CD4-positive, alpha-beta T cell treated with Interleukin-1 beta for 1 hour (primary cell): Measurements from ENCODE around the gene FBXL17.

Experiments
- DNase-seq, 2 donors: peaks; one replicate each; pipeline ENCODE4 v3.0.0-alpha.2; 2020 to 2022

The FBXL17 gene

GRCh38 chr5:107887166-107887943 is 494.5 kb downstream of the FBXL17 start:
- no peak for DNase-seq

DNA sequence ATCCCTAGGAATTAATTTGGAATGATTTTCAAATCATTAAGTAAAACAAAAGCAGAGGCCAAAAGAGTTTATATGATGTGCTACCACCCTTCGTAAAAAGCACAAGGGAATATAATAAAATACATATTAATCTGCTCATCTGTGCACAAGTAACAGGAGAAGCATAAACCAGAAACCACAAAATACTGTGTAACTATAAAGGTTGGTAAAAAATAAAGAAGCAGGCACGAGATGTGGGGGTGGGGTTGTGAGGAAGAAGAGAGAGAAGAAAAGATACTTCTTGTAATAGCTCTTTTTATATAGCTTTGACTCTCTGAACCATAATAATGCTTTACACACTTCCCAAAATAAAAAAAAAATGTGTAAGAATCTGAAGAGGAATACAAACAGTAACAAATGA is 496.3 kb downstream of the FBXL17 start:
- no peak for DNase-seq

DNA sequence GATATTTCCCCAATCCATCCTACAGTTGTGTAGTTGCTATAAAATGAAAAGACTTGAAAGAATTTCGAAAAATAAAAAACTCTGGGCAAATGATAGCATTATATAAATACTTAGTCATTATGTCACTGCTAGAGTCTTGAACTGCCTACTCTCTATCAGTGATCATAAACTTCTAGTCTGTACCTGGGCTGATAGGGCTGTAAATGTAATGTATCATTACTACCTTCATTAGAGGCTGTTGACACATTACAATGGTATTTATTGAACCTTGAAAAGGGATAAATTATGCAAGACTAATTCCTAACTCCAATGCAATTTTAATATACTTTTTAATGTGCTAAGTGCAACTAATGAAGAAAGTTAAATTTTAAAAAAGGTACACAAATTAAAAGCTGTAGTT is 497.0 kb downstream of the FBXL17 start:
- no peak for DNase-seq

DNA sequence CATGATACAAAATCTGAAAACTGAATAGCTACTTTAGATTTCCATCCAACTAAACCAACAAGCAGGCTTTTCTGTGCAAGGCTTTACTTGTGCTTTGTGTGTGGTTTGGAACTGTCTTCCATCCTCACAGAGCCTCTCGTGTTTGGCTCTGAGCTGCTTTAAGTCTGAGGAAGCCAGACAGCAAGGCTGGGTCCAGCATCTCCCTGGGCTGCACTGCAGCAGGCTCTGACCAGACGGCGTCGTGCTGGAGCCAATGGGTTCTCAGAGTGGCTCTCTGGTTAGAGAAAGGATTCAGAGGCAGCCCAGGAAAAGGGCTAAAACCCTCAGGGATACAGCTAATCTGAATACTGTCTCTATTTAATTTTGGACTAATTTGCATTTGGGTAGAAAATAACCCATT is 503.2 kb downstream of the FBXL17 start:
- no peak for DNase-seq

DNA sequence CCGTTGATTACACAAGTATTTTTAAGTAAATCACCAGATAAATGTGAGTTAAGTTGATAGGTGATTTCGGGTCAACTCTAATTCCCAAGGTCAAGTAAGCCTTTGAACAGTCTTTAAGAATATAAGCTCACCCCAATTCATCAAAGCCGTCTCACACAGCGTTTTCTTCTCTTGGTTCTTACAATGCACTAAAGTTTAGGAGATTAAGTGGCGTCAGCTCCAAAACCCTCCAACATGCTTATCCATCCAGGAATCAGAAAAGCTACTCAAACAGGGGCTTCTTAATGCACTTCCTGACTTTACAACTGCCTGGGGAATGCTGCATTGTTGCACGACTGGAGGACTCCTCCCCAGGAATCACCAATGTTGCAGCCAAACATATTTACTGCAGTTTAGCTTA is 505.0 kb downstream of the FBXL17 start:
- no peak for DNase-seq

GRCh38 chr5:107876261-107876660 is 505.6 kb downstream of the FBXL17 start:
- DNase-seq: no peak

DNA sequence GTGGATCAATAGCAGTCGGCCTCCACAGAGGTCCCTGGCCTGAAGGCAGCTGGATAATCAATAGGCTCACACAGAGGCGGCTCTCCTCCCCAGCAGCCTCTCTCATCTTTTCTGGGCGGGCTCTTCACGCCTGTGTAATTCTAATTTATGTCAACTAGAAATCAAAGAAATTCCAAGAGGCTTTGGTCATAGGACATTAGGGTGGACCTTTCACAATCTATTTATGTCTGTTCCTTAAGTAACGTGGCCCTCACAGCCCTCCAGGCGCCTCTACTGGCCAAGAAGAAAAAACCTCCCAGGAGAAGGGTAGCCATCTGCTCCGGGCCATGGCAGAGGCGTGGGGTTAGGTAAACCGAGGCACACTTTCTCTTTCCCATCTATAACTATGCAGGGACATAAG is 506.1 kb downstream of the FBXL17 start:
- no peak for DNase-seq

DNA sequence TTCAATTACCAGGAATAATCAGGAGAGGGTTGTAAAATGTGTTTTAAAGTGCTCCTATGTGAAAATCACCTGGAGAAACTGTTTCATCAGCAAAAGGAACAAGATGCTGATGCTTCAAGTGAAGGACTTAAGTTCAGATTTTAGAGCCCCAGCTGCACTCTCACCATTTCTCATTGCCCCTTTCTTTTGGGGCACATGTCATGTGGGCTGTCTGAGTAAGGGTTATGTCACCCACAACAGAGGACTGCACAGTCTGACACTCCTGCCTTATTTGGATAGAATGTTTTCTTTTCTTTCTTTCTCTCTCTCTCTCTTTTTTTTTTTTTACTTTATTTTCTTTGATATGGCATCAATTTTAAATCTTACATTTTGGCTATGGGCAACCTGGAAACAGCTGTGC is 507.1 kb downstream of the FBXL17 start:
- no peak for DNase-seq

DNA sequence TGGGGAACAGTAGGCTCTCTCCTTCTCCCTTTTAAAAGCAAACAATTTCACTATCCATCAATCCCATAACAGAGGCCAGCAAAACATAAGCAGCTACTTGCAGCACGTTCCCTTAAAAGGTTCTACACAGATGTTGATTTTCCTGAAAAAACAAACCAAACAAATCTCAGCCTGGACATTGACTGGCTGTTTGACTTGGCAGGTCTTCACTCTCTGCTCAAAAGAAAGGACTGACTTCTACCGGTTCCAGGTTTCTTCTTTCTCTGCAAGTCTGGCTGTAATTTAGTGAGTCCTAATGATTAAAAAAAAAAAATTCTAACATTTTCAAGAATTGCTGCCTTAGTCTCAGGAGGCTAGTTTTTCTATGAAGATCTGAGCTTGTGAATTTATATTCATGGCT is 508.0 kb downstream of the FBXL17 start:
- DNase-seq: no peak

- DNase-seq: no peak
These were observed 510.9 kb downstream of the FBXL17 start for GRCh38 chr5:107871023-107871422.

DNA sequence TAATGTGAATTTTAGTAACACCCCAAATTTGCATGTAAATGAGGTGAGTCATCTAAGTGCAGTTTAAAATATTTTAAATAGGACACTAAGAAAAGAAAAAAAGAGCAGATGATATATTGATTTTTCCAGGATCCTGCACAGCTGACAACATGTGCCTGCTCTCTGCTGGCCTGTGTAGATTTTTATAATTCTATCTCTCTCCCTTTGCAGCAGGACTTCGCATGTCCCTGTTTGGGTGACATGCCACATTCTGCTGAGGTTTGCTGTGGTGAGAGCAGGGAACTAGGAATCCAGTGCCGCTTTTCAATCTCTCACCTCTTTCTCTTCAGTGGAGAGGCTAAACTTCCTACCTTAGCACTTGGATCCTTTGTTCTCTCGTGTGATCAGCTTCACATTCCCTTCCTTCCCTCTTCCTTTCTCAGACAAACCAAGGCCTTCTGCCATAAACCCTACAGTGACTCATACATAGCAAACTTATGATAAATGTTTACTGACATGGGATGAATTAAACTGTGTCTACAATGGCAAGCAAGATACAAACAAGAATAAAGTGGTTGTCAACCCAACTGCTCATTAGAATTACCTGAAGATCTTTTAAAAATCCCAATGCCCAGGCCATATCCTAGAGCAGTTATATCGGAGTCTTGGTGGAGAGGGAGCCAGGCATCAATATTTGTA is 512.3 kb downstream of the FBXL17 start:
- no peak for DNase-seq

DNA sequence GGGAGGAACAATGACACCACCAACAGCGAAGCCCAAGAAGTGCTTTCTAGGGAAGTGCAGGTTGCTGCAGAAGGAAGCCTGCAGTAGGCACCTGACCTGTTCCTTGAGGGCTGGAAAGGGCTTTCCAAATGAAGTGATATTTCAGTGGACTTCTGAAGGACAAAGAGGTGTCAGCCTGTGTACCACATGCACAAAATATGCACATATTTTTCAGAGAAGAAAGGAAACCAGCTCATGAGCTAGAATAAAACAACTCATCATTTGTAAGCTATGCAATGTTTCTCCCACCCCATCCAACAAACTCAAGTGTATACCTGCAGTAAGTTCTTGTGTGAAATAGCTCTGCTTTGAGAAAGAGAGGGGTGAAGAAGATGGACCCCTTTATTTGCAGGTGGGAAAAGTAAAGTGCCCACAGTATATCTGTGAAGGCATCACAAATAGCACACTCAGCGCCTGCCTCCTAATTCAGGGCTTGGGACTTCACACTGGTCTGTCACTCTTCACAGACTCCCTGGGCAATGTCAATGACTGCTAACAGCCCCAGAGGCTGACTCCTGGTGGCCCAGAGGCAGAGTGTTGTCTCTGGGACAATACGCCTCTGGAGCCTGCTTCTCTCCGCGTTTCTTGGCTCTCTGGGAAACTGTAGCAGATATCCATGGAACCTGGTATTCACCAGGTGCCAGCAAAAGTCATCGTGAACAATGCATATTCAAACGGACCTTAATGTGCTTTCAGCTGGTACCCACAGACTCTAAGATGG is 513.1 kb downstream of the FBXL17 start:
- DNase-seq: no peak

DNA sequence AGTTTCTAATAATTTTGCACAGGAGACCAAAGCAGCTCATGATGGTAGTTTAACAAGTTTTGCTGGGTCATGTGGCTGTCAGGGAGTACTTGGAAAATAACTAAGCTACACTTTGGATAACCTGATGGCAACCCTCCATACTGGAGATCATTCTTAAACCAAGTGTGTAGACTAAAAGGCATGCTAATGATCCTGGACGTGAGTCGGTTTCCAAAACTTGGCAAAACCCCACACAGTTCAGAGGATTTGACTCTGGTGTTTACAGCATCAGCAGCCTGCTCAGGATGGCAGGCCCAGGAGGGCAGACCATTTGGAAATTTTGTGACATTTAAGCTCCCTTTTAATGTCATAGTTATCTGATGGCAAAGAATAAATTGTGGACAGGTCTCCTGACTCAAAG is 514.6 kb downstream of the FBXL17 start:
- DNase-seq: no peak

- no peak for DNase-seq
These were observed 517.1 kb downstream of the FBXL17 start for GRCh38 chr5:107864793-107865192.

- no peak for DNase-seq
These were observed 518.8 kb downstream of the FBXL17 start for GRCh38 chr5:107863125-107863524.

- no peak for DNase-seq
These were observed 520.3 kb downstream of the FBXL17 start for GRCh38 chr5:107861565-107861964.

- DNase-seq: no peak
These were observed 521.9 kb downstream of the FBXL17 start for GRCh38 chr5:107860044-107860443.

- no peak for DNase-seq
These were observed 523.1 kb downstream of the FBXL17 start for GRCh38 chr5:107858788-107859187.

GRCh38 chr5:107858324-107858723 is 523.6 kb downstream of the FBXL17 start:
- no peak for DNase-seq

DNA sequence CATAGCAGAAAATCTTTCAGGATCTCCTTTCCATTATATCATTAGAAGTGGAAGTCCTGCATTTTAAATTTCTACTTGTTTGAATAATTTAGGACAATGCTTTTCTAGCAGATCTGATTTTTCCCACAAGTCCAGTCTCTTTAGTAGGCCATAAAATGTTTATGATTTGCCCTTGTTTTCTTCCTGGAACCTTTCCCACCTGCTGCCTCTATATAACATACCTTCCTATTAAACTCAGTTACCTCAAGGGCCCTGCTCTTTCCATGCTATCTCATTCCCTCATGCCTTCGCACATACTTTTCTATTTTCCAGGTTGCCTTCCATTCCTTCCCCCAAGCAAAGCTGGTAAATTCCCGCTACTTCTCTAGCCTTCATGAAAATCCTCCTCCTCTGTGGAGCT is 524.1 kb downstream of the FBXL17 start:
- DNase-seq: no peak

GRCh38 chr5:107855171-107855570 is 526.7 kb downstream of the FBXL17 start:
- DNase-seq: no peak

DNA sequence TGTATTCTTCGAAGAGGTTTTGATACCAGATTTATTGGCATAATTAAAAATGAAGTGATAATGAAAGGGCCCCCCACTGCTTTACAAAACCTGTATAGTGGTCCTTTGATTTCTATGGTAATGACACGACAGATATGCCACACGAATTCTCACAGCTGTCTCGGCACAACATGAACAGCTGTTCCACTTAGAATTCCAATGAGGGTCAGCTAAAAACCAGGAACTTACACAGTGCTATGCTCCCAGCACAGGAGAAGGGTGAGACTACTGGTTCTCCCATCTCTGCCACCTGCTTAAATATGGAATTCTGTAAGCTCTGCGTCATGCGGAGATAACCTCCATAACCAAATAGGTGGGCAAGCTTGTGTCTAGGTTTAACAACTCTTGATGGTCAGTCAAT is 528.2 kb downstream of the FBXL17 start:
- DNase-seq: no peak

DNA sequence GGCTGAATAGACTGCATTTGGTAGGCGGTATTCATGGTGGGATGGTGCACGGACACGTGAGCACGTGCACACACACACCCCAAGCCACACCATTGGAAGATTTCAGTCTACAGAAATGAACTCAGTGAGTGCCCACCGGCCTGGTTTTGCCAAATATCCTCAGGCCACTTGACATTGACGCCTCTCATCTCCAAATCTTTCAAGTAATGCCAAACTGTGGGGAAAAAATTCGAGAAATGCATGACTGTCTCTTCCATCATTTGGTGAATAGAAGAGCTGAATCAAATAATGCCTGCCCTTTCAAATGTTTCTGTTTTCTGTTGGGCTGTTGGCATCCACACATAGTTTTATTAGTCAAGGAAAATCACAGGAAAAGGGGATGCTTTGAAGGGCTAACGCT is 528.9 kb downstream of the FBXL17 start:
- no peak for DNase-seq

DNA sequence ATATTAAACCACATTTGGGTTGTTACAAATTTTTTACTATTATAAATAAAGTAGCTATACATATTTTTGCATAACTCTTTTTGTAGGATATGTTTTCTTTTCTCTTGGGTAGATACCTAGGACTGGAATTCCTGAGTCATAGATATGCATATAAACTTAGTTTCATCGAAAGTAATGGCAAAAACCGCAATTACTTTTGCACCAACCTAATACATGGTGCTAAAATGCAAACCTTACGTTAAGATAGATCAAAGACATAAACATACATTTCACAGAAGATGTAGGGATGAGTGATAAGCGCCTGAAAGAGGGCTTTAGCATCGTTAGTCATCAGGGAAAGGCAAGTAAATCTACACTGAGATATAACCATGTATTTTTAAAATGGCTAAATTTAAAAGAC is 532.8 kb downstream of the FBXL17 start:
- no peak for DNase-seq
